Jurkat, Clone E6-1 (cell line): ENCODE results near the gene PRKCZ.
A peak's percentile ranks its signal among the peaks of the same experiment; 100 is the strongest.

Experiments
- DNase-seq: peaks from one replicate; pipeline ENCODE4 v3.0.0-alpha.2; 2011; ENCODE audit warnings: low read depth, low spot score
- H3K4me3 ChIP-seq: 2 replicates; pipeline ENCODE4 v1.5.1; 2011; ENCODE audit warnings: mild to moderate bottlenecking, low read length, control low read depth, moderate library complexity

The PRKCZ gene

DNA sequence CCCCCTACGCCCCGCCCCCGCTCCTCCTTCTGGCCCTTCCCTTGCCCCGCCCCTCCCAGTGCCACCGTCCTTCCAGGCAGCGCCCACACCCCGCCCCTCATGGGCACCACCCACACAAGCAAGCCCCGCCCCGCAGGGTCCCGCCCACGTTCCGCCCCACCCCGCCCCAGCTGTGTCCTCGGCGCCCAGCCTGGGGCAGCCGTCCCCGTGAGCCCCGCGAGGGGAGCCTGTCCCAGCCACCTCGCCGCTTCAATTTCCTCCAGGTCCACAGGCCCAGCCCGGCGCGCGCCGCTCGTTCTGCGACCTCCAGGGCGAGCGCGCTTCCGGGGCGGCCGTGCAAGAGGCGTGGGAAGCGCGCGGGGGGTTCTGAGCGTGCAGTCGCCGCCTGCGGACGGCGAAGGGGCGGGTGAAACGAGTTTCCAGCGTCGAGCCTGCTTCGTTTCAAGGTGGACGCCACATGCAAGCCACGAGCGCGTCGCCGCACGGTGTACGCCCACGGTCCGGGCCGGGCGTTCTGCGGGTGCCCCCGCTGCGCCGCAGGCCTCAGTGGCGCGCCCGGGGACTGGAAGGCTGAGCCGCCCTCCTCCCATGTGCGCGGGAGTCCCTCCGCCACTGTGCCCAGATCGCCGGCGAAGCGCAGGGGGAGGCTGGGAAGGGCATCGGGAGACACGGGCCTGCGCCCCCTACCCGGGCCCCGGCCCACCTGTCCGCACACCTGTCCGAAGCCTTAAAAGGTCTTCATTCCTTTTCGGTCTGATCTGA lies 155.2 kb downstream of the PRKCZ start:
- DNase-seq = peak; percentile 78
- H3K4me3 ChIP-seq = peak overlapping the region; percentile 46

DNA sequence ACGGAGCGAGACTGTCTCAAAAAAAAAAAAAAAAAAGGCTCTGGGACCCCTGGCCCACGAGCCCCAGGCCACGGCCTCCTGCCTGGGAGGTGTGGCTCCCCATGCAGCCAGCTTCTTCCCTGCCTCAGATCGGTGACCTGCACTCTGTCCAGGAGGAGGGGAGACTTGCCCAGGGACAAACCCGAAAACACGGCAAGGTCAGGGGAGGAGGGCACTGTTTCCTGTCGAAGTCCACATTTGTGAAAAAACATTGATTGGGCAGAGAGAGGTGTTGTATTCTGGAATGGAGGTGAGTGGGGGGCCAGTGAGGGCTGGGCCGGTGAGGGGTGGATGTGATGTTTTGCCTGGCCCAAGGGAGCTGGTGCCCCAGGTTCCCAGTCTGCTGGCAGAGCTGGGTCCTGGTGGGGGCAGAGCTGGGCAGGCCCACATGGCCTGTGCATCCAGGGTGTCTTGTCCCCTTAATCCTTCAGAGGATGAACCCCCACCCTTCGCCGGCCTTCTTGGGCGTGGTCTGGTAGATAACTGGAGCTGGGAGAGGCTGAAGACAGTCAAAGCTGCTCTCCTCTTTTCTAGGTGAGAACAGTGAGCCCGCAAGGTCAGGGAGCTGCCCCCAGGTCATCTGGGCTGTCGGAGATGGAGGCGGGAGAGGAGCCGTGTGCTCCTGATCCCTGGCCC lies 156.7 kb downstream of the PRKCZ start:
- no peak for DNase-seq

DNA sequence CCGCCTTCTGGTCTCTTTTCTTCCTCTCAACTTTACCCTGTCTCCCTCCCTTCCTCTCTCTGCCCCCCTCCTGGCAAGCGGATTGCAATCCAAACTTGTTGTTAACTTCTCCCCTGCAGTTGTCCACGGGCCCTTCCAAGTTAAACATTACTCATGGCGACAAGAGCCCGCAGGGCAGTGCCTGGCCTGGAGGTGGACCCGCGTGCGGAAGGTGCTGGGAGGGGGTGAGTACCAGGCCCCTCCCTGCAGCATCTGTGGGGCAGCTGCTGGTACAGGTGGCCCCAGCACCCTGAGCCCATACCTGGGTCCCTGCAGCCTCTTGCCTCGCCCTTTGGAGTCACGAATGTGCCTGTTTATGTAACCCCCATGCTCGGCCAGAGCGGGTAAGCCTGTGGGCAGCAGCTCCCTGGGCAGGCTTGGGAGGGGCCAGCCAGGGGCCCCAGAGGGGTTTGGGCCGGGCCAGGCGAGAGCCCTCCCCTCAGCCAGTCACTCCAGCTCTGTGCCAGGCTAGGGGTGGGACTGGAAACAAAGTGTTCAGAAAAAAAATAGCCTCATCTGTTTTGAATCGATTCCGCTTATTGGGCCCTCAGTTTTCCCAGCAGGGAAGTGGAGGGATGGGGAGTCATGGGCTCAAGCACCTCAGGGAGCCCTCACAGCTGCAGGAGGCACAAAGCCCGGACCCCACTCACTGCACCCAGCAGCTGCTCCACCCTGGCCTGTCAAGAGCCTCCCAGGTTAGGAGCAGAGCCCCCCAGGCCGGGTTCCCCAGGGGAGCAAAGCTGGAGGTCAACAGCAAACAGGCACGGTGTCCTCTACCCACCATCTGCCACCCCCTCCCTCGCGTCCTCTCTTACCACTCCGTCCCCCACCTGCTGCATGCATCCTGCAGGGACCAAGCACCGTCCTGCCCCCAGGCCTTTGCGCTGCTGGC lies 158.4 kb downstream of the PRKCZ start:
- no peak for DNase-seq

More for the DNA sequence above, 156.7 kb downstream of the PRKCZ start:
- H3K4me3 ChIP-seq = no peak overlapping the region

DNA sequence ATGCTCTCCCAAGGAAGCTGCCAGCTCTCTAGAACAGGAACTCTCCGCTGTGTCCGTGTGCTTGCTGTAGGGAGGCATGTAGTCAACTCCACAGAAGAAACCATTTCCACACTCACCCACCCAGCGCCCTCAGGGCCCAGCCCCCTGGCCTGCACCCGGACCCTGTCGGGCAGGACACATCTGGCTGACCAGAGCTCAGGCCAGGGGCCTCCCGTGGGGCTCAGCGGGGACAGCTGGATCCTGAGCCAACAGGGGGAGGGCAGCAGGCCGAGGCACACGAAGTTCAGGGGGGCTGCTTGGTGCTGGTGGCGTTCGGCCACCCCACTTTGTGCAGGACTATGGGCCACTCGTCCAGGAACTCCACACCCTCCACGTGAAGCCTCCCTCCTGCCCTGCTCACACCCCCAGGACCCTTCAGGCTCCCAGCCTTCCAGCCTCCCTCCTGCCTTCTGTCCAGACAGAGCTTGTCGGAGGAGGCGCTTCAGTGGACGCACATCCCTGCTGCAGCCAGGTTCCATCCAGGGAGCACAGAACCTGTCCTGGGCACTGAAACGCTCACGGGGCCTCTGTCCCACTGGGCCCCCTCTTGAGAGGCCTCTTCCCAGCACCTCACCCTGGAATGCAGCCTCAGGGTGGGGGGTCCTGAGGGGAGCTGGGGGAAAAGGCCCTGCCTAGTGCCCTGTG lies 159.3 kb downstream of the PRKCZ start:
- no peak for DNase-seq
- H3K4me3 ChIP-seq = no peak overlapping the region

More for the DNA sequence above, 158.4 kb downstream of the PRKCZ start:
- no peak overlapping the region for H3K4me3 ChIP-seq

DNA sequence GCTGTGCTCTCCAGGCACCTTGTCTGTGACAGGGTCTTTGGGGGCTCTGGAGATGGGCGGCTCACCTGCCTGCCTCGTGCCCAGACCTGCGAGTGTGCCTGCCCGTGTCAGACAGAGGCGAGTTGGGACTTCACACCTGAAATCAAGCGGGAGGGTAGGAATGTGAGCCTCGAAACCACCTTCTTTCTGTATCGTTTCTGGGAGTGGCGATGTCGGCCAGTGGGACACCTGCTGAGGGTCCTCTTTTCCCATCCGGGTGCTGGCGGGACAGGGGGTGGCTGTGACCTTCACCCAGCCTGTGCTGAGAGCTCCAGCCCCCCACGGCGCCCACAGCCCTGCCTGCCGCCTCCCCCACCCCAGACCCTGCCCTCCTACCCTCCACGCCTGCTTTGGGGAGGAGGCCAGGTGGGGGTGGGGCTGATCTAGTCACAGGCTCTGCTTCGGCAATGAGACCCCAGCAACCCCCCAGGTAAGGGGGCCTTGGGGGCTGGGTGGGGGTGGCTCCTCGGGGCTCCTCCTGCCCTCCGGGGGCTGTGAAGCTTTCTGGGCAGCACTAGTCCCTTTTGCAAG lies 160.0 kb downstream of the PRKCZ start:
- DNase-seq = no peak
- H3K4me3 ChIP-seq = no peak overlapping the region

DNA sequence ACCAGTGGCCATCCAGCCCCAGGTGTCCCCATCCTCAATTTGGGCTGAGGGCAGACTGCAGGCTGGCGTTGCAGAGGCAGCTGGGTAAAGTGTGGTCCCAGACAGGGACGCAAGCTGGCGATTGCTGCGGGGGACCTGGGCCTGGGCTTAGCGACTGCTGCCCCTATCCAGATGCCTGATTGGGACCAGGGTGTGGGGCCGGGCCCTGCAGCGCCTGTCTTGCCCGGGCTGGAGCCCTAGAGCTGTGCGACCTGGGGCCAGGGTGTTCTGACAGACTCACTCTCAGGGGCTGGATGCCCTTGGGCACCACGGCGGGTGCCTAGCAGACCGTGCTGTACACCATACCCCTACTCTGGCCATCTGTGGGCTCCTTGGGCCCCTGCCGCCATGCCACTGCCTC lies 160.6 kb downstream of the PRKCZ start:
- no peak for DNase-seq
- no peak overlapping the region for H3K4me3 ChIP-seq

DNA sequence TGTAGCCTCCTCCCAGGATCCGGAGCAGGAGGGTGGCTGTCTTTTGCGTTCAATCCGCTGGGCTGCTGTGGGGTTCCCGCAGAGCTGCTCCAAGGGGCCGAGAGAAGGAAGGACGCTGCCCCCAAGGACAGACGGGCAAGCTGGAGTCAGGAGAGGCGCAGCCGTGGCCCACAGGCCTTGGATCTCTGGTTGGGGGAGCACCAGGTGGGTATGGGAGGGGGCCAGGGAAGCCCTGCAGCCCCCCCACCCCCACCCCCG lies 162.0 kb downstream of the PRKCZ start:
- DNase-seq = no peak
- no peak overlapping the region for H3K4me3 ChIP-seq

DNA sequence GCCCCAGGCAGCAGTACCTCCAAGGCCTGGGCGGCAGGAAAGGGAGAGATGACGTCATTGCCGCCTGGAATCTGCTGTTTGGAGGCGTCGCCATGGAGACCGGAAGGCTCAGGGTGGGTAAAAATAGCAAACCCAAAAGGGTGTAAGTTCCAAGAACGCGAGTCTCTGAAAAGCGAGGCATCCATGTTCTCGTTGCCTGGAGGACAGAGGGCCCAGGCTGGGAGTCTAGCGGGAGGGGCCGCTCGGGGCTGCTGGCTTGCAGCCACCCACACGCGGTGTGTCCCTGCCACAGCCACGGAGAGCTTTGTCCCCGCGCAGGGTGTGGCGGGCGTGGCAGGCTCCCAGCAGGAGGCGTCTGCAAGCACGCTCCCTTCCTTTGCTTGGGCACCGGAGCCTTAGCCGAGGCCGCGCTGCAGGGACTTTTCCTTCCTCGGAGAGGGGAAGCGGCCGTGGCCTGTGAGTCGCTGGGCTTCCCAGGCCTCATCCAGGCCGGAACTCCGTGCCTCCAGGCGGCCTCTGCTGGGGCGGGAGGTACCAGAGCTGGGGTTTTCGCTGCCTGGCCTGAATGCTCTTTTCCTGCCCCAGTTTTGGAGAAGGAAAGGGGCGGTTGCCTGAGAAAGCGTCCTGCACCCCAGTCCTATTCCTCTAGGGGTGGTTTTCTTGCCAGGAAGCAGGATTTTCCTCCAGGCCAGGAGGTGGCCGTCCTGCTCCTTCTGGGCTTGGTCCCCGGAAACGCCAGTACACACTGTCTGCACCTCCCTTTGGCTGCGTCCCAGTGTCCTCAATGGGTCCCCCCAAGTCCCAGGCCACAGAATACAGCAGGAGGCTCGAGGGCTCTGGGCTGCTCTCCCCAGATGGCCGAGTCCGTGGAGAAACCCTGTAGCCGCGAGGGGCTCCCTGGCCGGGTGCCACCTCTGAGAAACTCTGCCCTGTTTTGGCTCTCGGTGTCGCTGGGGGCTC lies 162.6 kb downstream of the PRKCZ start:
- peak overlapping the region; percentile 15 for H3K4me3 ChIP-seq
- DNase-seq = peak; percentile 41

DNA sequence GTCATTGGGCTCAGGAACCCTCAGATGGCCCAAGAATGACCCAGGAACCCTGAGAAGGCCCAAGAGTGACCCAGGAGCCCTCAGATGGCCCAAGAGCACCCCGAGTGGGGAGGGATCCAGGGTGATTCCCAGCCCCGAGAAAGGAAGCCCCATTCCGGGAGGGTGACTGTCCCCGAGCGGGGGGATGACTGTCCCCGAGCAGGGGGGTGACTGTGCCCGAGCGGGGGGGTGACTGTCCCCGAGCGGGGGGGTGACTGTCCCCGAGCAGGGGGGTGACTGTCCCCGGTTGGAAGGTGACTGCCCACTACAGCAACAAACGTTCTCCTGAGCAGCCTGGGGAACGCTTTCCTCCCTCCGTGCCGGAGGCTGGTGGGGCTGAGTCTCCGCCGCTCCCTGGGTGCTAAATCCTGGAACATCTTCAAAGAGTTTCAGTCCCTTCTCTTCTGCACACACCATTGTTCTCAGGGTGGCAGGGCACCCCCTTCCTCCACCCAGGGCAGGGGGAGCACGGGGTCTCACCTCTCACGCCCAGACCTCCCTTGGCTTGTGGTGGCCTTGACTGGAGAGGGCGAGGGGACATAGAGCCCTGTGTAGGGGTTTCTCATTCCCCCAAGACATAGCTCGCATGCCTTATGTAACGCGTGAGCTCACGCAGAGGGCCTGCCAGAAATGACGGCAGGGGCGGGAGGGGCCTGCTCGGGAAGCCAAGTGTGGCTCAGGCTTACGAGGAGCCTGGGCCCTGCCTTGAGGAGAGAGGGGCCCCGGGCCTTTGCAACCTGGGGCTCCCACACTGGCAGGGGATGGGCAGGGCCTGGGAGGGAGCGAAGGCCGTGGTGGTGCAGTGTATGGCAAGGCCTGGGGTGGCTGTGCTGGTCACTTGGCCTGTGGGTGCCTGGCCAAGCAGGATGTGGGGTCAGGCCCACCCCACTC lies 163.6 kb downstream of the PRKCZ start:
- H3K4me3 ChIP-seq = no peak overlapping the region
- DNase-seq = no peak

DNA sequence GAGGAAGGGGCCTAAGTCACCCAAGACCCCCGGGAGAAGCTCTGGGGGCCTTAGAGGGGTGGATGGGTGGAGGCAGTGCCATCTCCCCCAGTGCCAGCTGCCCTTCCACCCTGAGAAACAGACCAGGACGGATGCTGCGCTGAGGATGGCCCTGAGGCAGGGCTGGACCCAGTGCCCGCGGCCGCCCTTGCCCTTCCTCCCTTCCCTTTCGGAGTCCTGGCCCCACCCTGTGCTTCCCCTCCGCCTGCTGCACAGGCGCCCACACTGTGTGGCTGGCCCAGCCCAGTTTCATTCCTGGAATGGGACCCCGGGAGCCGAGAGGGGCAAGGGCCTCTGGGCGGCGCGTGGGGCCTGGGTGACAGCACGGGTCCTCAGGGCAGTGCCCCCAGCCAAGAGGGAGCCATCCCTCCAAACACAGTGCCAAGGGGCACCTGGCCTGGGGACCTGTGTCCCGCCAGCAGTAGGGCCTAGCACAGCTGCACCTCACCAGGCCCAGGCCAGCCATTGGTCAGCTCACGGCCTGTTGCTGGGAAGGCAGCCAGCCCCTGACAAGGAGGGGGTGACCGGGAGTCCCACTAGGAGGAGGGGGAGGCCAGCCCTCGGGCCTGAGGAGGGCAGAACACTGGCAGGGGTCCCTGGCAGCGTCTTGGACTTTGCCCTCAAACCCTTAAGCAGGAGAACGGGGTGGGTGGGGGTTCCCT lies 164.5 kb downstream of the PRKCZ start:
- no peak overlapping the region for H3K4me3 ChIP-seq
- DNase-seq = no peak

DNA sequence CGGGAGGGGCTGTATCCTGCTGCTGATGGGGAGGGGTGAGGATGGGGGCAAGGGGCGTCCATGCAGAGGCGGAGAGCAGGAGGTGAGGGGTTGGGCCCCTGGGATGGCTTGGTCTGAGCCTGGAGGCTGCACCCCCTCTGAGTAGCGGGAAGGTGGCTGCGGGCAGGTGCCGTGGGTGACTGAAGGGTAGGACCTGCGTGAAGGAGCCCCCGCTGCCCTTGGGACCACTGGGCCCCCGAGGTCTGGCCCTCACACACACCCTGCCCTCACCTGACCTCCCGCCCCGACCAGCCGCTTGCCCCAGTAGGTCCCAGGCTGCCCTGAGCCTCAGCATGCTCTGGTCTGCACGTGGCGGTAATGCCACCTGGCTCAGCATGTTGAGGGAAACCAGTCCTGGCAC lies 165.1 kb downstream of the PRKCZ start:
- H3K4me3 ChIP-seq = no peak overlapping the region
- DNase-seq = no peak

DNA sequence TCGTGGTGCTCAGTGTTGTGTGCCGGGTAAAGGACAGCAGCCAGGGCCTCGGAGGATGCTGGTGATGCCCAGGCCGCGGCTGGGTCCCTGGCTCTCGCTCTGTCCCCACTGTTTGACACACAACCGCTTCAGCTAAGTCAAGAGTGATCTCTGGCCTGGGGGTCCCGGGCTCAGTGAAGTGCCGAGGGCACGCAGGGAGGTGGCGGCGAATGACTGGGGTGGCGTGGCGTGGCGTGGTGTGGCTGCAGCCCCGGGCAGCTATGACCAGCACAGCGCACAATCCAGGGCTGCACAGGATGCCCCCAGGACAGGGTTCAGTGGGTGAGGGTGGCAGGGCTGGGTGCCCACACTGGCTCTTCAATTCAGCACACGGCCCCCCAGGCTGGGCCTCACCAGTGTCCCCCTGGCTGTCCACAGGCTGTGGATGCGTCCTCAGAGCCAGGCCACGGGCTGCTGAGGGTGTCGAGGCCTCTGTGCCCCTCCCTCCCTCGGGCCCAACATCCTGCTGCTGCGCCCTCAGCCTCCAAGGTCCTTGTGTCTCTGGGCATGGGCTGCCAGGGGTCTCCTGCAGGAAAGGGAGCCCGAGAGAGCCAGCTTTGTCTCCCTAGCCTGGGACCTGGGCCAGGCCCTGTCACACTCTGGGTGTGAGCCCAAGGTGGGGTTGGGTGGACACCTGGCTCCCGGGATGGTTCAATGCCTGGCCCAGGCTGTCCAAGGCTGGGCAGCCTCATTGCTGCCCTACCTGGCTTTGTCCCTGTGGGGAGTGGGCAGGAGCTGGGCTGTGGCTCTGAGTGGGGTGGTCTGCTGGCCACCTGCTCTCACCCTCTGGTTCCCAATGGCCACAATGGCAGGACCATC lies 165.9 kb downstream of the PRKCZ start:
- DNase-seq = no peak
- H3K4me3 ChIP-seq = no peak overlapping the region

DNA sequence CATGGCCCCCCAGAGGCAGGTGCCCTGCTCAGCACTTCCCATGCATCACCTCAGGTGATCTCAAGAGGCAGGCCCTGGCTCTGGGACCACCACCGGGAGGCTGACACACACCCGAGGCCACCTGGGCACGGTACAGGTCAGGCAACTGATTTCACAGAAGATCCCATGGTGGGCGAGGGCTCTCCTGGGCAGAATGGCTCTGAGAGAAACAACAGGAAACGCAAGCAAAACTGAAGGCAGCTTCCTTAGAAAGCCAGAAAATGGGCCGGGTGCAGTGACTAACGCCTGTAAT lies 166.5 kb downstream of the PRKCZ start:
- no peak overlapping the region for H3K4me3 ChIP-seq
- DNase-seq = no peak

DNA sequence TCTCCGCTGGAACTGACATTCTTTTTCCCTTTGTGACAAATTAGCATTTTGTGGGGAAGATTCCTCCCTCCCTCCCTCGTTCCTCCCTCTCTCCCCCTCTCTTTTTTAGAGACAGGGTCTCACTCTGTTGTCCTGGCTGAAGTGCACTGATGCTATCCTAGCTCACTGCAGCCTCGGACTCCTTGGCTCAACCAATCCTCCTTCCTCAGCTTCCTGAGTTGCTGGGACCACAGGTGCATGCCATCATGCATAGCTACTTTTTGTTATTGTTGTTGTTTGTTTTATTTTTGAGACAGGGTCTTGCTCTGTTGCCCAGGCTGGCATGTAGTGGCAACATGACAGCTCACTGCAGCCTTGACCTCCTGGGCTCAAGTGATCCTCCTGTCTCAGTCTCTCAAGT lies 171.1 kb downstream of the PRKCZ start:
- H3K4me3 ChIP-seq = no peak overlapping the region
- DNase-seq = no peak

DNA sequence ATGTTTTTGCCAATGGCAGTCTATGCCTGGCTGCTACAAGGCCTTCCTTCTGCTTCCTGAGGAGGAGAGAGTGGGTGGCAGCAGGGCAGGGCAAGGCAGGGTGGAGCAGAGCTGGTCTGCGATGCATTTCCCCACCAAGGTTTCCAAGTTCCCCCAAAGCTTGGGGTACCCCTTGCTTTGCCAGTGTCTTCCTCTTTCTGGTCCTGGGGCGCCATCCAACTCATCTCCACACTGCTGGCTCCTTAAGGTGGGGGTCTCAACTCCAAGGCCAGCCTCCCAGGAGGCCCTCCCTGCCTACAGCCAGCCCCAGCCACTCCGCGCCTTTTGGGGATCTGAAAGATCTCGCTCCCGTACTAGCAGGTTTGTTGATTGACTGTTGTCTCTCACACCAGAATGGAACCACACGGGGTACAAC lies 174.0 kb downstream of the PRKCZ start:
- DNase-seq = no peak
- no peak overlapping the region for H3K4me3 ChIP-seq
